Bladder microvascular endothelial cell (primary cell): ENCODE measurements around the gene CCN2. TPM values are rescaled to one million over a fixed set of nuclear protein-coding genes. Genes with fewer than 3 reads are reported as not detected.

Source experiments
- total RNA-seq: library from RNA; depleted of rRNA; stranded (reverse); fragments of >200 nt; gene quantifications from 2 replicates; pipeline ENCODE4 v1.2.3, GENCODE V29; 2014

The CCN2 gene
- 504 and 1,298 TPM in 2 replicates for total RNA-seq

GRCh38 chr6:131950767-131951575, at the start of gene CCN2:
Gene CCN2, minus strand, starts transcription at chr6:131951372. Its CDS starts 200 bp downstream, at chr6:131951172.

Other genes with a start within 250 kb of the CCN2 start
- not detected in 2 replicates for gene OR2A4, start 250.0 kb downstream of the CCN2 start, total RNA-seq
- not detected in 2 replicates for gene CTAGE9, start 240.4 kb downstream of the CCN2 start, total RNA-seq
- gene ENPP1, start 143.4 kb downstream of the CCN2 start, total RNA-seq, result 0.31 and 0.32 TPM in 2 replicates